Neural progenitor cell (in vitro differentiated cells): ENCODE data around the gene PLA2G4D.

Source experiments
- EZH2 ChIP-seq: fragments of 200-600 bp; sonication (generic); IDR thresholded peaks from 2 replicates; pipeline ENCODE4 v1.6.1; 2017; ENCODE audit warnings: antibody characterized with exemption, mild to moderate bottlenecking, moderate library complexity
- TF ChIP-seq, protein P1 (sequence below): fragments of 200-600 bp; sonication (generic); IDR thresholded peaks from 2 replicates; pipeline ENCODE4 v1.5.1; 2017; ENCODE audit warnings: antibody characterized with exemption, mild to moderate bottlenecking

DNA sequence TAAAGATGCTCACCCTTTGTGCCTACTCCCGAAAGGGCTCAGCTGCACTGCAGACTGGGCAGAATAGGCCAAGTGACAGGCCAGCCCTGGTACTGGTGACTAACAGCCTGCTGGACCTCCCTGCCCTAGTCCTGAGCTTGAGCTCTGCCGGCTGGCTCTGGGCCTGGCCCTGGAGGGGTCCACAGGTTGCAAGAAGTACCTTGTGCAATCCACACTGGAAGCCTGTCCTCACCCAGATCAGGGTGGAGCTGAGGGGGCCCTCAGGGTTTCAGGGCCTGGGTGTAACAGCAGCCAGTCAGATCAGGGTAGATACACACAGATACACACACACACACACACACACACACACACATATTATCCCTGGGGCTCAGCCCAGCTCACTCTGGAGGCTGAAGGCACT, 27.3 kb upstream of the PLA2G4D start:
- TF ChIP-seq EZH2, result no peak
- TF ChIP-seq, protein P1, sequence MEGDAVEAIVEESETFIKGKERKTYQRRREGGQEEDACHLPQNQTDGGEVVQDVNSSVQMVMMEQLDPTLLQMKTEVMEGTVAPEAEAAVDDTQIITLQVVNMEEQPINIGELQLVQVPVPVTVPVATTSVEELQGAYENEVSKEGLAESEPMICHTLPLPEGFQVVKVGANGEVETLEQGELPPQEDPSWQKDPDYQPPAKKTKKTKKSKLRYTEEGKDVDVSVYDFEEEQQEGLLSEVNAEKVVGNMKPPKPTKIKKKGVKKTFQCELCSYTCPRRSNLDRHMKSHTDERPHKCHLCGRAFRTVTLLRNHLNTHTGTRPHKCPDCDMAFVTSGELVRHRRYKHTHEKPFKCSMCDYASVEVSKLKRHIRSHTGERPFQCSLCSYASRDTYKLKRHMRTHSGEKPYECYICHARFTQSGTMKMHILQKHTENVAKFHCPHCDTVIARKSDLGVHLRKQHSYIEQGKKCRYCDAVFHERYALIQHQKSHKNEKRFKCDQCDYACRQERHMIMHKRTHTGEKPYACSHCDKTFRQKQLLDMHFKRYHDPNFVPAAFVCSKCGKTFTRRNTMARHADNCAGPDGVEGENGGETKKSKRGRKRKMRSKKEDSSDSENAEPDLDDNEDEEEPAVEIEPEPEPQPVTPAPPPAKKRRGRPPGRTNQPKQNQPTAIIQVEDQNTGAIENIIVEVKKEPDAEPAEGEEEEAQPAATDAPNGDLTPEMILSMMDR, result no peak
